GM19193 (cell line): Measurements from ENCODE around the gene TMEM217.

ENCODE experiments used
- POLR2A ChIP-seq: IDR thresholded peaks from 4 replicates; pipeline ENCODE4 v1.6.1; 2011; ENCODE audit not compliant: insufficient read depth, insufficient read length; ENCODE audit errors: extremely low read depth

TMEM217 gene

DNA sequence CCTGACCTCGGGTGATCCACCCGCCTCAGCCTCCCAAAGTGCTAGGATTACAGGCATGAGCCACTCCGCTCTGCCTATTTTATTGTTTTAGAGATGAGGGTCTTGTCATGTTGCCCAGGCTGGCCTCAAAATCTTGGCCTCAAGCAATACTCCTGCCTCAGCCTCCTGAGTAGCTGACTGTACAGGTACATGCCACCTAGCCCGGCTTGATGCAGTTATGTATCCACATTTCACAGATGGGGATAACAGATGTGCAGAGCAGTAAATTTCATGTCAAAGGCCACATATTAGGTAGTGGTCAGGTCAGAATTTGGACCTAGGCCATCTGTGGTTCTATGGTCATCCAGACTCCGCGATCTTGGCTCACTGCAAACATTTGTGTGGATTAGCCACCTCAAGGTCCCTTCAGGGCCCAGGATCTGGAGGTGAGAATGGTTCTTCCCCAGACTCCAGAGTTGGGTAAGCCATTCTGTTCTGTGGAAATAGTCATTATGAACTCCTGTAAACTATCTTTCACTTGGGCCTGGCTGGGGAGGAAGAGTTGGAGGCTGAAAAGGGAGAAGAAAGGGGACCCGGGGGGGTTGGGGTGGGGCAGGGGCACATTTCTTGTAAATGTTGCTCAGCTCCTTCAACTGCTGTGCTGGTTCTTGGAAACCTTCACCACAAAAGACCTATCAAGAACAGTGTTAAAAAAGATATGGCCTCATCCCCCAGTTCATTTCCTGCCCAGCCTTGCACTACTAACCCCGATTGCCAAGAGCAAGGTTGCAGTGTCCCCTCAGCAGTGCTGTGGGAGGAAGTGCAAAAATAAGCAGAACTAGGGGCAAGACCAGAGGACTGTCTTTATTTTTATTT is 75.0 kb downstream of the TMEM217 start:
- TF ChIP-seq POLR2A, result no peak

DNA sequence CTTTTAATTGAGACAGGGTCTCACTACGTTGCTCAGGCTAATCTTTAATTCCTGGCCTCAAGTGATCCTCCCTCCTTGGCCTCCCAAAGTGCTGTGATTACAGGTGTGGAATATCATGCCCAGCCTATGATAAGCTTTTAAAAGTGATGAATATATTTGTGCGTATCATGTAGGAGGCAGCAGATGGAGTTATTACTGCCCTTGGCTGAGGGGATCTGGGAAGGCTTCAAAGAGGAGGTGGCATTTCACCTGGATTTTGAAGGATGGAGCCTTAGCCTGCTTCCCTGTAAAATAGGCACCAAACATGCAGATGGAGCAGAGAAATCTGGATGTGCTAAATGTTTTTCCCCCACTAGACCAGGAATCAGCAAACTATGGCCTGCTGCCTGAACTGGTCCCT is 77.9 kb downstream of the TMEM217 start:
- TF ChIP-seq POLR2A, result no peak

DNA sequence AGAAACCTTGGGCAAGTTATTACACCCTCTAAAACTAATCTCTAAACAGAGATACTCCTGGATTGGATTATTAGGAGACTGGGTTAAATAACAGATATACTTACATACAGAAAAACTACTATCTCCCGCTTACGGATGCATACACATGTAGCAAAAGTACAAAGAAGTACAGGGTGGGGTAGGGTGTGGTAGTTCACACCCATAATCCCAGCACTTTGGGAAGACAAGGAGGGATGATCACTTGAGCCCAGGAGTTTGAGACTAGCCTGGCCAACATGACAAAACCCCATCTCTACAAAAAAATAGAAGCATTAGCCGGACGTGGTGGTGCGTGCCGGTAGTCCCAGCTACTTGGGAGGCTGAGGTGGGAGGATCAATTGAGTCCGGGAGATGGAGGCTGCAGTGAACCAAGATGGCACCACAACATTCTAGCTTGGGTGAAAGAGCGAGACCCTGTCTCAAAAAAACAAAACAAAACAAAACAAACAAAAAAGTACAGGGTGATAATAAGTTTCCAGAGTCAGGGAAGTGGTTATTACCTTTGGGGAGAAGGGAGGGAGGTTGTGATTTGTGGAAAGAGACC is 79.9 kb downstream of the TMEM217 start:
- no peak for TF ChIP-seq POLR2A

DNA sequence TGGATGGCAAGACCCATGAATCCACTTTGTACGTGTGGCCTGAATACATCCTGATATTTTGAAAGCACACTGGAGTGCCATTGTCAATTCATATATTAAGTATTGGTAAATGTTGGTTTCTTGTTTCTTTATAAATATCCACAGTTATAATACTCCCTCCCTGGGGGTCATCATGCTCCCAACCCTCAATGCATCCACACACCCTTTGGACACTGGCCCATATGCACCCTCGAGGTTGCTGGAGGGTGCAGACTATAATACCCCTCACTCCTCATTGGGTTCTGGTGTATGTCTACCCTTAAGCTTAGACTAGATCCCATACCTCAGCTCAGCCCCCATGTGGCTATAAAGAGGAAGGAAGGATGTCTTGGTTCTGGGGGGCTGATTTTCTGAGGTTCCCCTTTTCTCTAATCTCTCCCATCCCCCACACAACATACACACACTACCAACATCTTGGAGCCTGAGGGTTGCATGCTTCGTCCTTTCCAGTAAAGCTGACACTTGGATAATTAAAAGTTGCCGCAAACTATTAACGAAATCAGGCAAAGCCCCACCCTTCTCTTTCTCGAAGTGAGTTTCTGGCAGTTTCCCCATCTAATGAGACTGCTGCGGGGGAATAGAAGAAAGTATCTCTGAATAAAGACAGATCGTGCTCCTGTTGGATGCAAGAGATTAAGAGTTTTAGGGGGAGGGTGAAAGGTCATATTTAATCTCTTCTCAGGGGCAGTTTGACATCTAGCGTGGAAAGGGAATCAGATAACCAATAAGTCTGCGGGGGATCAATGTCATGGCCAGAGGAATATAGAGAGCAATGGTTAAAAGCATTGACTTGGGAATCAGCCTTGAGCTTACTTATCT is 80.6 kb downstream of the TMEM217 start:
- no peak for TF ChIP-seq POLR2A

DNA sequence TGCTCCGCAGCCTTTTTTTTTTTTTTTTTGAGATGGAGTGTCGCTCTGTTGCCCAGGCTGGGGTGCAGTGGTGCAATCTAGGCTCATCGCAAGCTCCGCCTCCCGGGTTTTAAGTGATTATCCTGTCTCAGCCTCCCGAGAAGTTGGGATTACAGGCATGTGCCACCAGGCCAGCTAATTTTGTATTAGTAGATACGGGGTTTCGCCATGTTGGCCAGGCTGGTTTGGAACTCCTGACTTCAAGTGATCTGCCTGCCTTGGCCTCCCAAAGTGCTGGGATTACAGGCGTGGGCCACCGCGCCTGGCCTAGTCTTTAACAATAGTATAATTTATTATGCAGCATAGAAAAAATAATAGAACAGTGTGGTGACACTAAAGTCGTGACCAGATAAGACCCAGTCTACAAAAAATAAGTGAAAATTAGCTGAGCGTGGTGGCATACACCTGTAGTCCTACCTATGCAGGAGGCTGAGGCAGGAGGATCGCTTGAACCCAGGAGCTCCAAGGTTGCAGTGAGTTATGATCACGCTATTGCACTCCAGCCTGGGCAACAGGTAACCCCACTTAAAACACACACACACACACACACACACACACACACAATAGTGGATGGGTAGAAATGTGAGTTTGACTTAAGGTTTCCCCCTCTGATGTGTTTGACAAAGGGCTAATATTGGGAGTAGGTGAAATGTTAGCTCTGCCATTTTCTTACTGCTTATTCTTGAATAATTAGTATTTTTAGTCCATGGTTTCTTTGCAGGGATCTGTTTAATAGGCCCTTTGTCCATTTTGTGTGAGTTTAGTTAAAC is 81.5 kb downstream of the TMEM217 start:
- no peak for TF ChIP-seq POLR2A

DNA sequence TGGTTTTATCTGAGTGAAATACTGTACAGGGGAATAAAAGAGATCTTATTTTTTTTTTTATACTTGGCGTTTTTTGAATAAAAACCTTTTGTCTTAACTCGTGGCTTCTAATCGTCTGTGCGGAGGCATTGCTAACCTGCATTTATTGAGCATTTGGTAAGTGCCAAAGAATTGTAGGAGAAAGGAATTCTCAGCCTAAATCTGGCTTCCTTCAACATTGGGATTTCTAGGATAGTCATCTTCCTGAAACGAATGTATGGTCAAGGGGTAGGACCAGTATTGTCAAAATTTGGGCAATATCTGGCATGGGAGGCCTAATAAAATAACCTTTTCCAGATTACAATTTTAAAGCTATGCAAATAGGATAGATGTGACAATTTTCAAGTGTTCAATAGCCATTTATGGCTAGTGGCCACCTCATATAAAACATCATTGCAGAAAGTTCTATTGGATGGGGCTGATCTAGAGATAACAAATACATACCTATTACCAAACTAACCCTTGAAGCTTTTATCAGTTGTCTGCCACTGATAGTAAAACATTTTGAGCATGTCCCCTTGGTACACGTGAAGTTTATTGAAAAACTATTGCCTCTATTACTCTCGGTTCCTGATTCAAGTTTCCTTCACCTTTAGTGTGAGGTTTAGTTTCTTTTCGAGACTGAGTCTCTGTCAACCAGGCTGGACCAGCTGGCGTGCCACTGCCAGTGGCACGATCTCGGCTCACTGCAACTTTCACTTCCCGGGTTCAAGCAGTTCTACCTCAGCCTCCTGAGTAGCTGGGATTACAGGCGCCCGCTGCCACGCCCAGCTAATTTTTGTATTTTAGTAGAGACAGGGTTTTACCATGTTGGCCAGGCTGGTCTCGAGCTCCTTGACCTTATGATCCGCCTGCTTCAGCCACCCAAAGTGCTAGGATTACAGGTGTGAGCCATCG is 82.3 kb downstream of the TMEM217 start:
- no peak for TF ChIP-seq POLR2A

DNA sequence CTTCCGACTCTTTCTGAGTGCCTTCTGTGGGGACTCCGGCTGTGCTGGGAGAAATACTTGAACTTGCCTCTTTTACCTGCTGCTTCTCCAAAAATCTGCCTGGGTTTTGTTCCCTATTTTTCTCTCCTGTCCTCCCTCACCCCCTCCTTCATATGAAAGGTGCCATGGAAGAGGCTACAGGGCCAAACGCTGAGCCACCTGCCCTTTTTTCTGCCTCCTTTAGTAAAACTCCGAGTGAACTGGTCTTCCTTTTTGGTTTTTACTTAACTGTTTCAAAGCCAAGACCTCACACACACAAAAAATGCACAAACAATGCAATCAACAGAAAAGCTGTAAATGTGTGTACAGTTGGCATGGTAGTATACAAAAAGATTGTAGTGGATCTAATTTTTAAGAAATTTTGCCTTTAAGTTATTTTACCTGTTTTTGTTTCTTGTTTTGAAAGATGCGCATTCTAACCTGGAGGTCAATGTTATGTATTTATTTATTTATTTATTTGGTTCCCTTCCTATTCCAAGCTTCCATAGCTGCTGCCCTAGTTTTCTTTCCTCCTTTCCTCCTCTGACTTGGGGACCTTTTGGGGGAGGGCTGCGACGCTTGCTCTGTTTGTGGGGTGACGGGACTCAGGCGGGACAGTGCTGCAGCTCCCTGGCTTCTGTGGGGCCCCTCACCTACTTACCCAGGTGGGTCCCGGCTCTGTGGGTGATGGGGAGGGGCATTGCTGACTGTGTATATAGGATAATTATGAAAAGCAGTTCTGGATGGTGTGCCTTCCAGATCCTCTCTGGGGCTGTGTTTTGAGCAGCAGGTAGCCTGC is 83.2 kb downstream of the TMEM217 start:
- TF ChIP-seq POLR2A, result no peak

DNA sequence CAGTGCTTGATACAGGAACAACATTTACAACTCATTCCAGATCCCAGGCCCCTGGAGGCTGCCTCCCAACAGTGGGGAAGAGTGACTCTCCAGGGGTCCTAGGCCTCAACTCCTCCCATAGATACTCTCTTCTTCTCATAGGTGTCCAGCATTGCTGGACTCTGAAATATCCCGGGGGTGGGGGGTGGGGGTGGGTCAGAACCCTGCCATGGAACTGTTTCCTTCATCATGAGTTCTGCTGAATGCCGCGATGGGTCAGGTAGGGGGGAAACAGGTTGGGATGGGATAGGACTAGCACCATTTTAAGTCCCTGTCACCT is 83.8 kb downstream of the TMEM217 start:
- TF ChIP-seq POLR2A, result no peak

DNA sequence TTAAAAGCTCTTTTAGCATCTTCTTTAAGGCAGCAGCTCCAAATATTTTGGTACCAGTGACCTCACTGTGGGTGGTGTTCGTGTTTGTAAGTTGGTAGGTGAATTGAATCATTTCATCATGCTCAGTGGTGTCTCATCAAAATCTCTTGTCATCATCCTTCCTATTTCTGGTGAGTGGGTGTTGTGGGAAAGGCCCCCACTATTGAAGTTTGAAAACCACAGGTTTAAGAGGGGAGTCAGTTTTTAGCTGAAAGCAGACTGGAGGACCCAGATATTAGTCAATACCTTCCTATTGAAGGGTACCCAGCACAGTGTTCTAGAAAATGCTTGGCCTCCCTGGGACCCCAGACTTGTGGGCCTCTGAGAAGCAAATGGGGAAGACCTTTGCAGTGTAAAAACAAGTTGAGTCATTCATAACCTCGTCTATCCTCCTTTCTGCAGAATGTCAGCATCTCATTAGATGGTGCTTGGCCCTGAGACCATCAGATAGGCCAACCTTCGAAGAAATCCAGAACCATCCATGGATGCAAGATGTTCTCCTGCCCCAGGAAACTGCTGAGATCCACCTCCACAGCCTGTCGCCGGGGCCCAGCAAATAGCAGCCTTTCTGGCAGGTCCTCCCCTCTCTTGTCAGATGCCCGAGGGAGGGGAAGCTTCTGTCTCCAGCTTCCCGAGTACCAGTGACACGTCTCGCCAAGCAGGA is 84.3 kb downstream of the TMEM217 start:
- TF ChIP-seq POLR2A, result no peak

DNA sequence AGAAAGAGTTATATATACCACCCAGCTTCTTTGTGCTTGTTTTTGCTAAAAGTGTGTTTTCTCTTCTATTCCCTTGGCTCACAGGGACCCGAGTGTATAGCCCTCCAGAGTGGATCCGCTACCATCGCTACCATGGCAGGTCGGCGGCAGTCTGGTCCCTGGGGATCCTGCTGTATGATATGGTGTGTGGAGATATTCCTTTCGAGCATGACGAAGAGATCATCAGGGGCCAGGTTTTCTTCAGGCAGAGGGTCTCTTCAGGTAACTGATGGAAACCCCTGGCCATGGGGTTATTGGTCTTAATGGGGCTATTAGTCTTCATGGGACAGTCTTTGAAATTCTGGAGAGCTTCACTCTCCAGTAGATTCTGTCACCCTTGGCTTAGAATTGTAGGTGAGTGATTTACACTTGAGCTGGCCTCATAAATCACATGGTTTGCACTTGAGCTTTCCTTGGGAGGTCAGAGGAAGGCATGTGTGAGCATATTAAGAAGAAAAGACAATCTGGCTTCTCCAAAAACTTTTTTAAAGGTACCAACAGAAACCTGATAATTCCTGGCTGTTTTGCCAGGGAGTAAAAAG is 84.9 kb downstream of the TMEM217 start:
- no peak for TF ChIP-seq POLR2A

DNA sequence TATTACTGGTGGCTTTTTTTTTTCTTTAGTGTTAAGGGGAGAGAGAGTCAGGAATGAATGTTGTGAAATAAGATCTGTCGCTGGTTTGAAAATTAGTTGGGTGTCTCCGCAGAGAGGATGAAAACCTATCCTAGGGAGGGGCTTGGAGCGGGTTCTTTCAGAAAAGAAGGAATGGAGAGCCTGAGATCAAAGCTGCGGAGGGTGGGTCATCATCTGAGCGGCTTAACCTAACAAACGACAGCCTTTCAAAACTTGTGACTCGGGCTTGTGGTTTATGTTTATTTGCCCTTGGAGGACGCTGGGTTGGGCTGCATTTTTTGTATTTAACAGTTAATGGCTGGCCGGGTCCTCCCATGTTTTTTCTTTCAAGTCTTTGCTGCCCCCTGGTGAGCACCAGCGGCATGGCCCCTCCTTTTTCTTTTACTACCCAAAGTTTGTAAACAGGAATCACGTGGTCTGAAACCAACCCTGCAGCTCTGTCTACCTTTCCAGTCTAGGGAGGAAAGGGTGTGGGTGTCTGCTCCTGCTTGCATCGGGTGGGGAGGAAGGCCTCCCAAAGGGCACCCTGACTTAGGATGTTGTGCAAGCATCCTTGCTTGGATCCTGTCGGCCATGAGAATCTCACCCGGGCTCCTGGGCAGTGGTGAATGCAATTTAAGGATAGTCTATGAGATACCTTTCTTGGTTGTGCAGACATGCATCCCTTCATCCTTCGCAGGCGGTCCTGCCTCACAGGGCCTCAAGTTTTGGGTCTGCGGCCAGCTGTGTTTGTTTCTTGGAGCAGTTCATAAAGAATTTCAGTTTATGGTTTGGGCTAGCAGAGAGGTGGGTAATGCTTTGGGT is 85.8 kb downstream of the TMEM217 start:
- TF ChIP-seq POLR2A, result no peak
